ENCODE data around the gene ADGRG6.

ADGRG6 gene

GRCh38 chr6:142381845-142382378 lies 80.1 kb downstream of the ADGRG6 start:
- in situ Hi-C loops (cut with HindIII; ENCODE audit: low pct_ligation_motif_present, low pct_unique_long_range_greater_than_20kb, low sequenced_read_pairs) = no loop called here
- no peak for DNase-seq

- DNase-seq = no peak
- in situ Hi-C loops (cut with HindIII; ENCODE audit: low pct_ligation_motif_present, low pct_unique_long_range_greater_than_20kb, low sequenced_read_pairs) = no loop called here
Observed at GRCh38 chr6:142384519-142385254, 82.9 kb downstream of the ADGRG6 start.

GRCh38 chr6:142385352-142385751 lies 83.5 kb downstream of the ADGRG6 start:
- DNase-seq = no peak

GRCh38 chr6:142386657-142387056 lies 84.8 kb downstream of the ADGRG6 start:
- DNase-seq = no peak
- in situ Hi-C loops (cut with HindIII; ENCODE audit: low pct_ligation_motif_present, low pct_unique_long_range_greater_than_20kb, low sequenced_read_pairs) = no loop called here

More at GRCh38 chr6:142385352-142385751, 83.5 kb downstream of the ADGRG6 start:
- in situ Hi-C loops (cut with HindIII; ENCODE audit: low pct_ligation_motif_present, low pct_unique_long_range_greater_than_20kb, low sequenced_read_pairs) = no loop called here

GRCh38 chr6:142387997-142388815 lies 86.4 kb downstream of the ADGRG6 start:
- DNase-seq = peak; percentile 66
- in situ Hi-C loops (cut with HindIII; ENCODE audit: low pct_ligation_motif_present, low pct_unique_long_range_greater_than_20kb, low sequenced_read_pairs) = no loop called here

GRCh38 chr6:142395266-142395665 lies 93.5 kb downstream of the ADGRG6 start:
- in situ Hi-C loops (cut with HindIII; ENCODE audit: low pct_ligation_motif_present, low pct_unique_long_range_greater_than_20kb, low sequenced_read_pairs) = no loop called here
- DNase-seq = no peak

- in situ Hi-C loops (cut with HindIII; ENCODE audit: low pct_ligation_motif_present, low pct_unique_long_range_greater_than_20kb, low sequenced_read_pairs) = no loop called here
- DNase-seq = no peak
Observed at GRCh38 chr6:142395768-142396231, 94.0 kb downstream of the ADGRG6 start.

GRCh38 chr6:142398353-142398752 lies 96.5 kb downstream of the ADGRG6 start:
- in situ Hi-C loops (cut with HindIII; ENCODE audit: low pct_ligation_motif_present, low pct_unique_long_range_greater_than_20kb, low sequenced_read_pairs) = no loop called here
- DNase-seq = no peak

- in situ Hi-C loops (cut with HindIII; ENCODE audit: low pct_ligation_motif_present, low pct_unique_long_range_greater_than_20kb, low sequenced_read_pairs) = no loop called here
Observed at GRCh38 chr6:142399739-142400138, 97.9 kb downstream of the ADGRG6 start.

GRCh38 chr6:142400495-142400894 lies 98.7 kb downstream of the ADGRG6 start:
- no peak for DNase-seq
- in situ Hi-C loops (cut with HindIII; ENCODE audit: low pct_ligation_motif_present, low pct_unique_long_range_greater_than_20kb, low sequenced_read_pairs) = no loop called here

More at GRCh38 chr6:142399739-142400138, 97.9 kb downstream of the ADGRG6 start:
- DNase-seq = no peak

- DNase-seq = no peak
- in situ Hi-C loops (cut with HindIII; ENCODE audit: low pct_ligation_motif_present, low pct_unique_long_range_greater_than_20kb, low sequenced_read_pairs) = no loop called here
Observed at GRCh38 chr6:142401838-142402237, 100.0 kb downstream of the ADGRG6 start.

- DNase-seq = no peak
- in situ Hi-C loops (cut with HindIII; ENCODE audit: low pct_ligation_motif_present, low pct_unique_long_range_greater_than_20kb, low sequenced_read_pairs) = no loop called here
Observed at GRCh38 chr6:142404751-142405150, 102.9 kb downstream of the ADGRG6 start.

- DNase-seq = no peak
- in situ Hi-C loops (cut with HindIII; ENCODE audit: low pct_ligation_motif_present, low pct_unique_long_range_greater_than_20kb, low sequenced_read_pairs) = no loop called here
Observed at GRCh38 chr6:142406131-142406530, 104.3 kb downstream of the ADGRG6 start.

- DNase-seq = no peak
- in situ Hi-C loops (cut with HindIII; ENCODE audit: low pct_ligation_motif_present, low pct_unique_long_range_greater_than_20kb, low sequenced_read_pairs) = no loop called here
Observed at GRCh38 chr6:142407685-142408273, 106.0 kb downstream of the ADGRG6 start.

GRCh38 chr6:142408409-142408808 lies 106.6 kb downstream of the ADGRG6 start:
- DNase-seq = no peak
- in situ Hi-C loops (cut with HindIII; ENCODE audit: low pct_ligation_motif_present, low pct_unique_long_range_greater_than_20kb, low sequenced_read_pairs) = no loop called here

- in situ Hi-C loops (cut with HindIII; ENCODE audit: low pct_ligation_motif_present, low pct_unique_long_range_greater_than_20kb, low sequenced_read_pairs) = no loop called here
- DNase-seq = no peak
Observed at GRCh38 chr6:142409794-142410193, 108.0 kb downstream of the ADGRG6 start.

- no peak for DNase-seq
- in situ Hi-C loops (cut with HindIII; ENCODE audit: low pct_ligation_motif_present, low pct_unique_long_range_greater_than_20kb, low sequenced_read_pairs) = no loop called here
Observed at GRCh38 chr6:142411145-142411544, 109.3 kb downstream of the ADGRG6 start.

GRCh38 chr6:142412241-142412640 lies 110.4 kb downstream of the ADGRG6 start:
- no peak for DNase-seq
- in situ Hi-C loops (cut with HindIII; ENCODE audit: low pct_ligation_motif_present, low pct_unique_long_range_greater_than_20kb, low sequenced_read_pairs) = no loop called here

- in situ Hi-C loops (cut with HindIII; ENCODE audit: low pct_ligation_motif_present, low pct_unique_long_range_greater_than_20kb, low sequenced_read_pairs) = no loop called here
Observed at GRCh38 chr6:142412658-142413057, 110.9 kb downstream of the ADGRG6 start.

More at GRCh38 chr6:142412658-142413057, 110.9 kb downstream of the ADGRG6 start:
- DNase-seq = no peak

All from ACHN (cell line).